Measurements from ENCODE around the gene CR1L.
"Not testable (repeated sequence)": the region's sequence is repeated elsewhere in the genome, so short reads cannot be mapped to it uniquely, and the experiment has no call there.

Gene CR1L

DNA sequence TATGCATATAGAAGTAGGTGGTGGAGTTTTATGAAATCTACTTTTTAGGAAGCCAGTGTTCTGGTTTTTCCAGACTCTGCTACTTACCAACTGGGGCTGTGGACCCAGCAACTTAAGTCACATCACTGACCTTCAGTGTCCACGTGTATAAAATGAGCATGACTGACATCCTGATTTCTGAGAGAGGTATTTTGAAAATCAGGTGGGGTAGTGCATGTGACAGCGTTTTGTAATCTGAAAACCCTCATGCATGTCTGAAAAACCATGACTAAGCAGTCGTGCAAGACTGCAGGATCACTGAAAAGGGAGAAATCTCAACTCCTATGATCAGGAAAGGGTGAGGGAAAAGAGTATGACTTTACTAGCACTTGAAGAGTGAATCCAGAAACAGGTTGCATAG lies 26.1 kb downstream of the CR1L start:
- Mint-ChIP-seq H3K9me3 (peaks cover 19% of the 10 kb centered on the region), H3K27ac (no peak overlapping the region), H3K27me3 (ENCODE audit: low read depth, poor library complexity) (peaks cover 54% of the 10 kb centered on the region), H3K4me1 (no peaks in the 10 kb centered on the region), H3K4me3 (no peak overlapping the region), H3K36me3 (ENCODE audit: low read depth) (no peaks in the 10 kb centered on the region)
- no peak for DNase-seq
- TF ChIP-seq, protein P1, sequence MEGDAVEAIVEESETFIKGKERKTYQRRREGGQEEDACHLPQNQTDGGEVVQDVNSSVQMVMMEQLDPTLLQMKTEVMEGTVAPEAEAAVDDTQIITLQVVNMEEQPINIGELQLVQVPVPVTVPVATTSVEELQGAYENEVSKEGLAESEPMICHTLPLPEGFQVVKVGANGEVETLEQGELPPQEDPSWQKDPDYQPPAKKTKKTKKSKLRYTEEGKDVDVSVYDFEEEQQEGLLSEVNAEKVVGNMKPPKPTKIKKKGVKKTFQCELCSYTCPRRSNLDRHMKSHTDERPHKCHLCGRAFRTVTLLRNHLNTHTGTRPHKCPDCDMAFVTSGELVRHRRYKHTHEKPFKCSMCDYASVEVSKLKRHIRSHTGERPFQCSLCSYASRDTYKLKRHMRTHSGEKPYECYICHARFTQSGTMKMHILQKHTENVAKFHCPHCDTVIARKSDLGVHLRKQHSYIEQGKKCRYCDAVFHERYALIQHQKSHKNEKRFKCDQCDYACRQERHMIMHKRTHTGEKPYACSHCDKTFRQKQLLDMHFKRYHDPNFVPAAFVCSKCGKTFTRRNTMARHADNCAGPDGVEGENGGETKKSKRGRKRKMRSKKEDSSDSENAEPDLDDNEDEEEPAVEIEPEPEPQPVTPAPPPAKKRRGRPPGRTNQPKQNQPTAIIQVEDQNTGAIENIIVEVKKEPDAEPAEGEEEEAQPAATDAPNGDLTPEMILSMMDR (IDR thresholded peaks at IDR 0.05), result no peak

DNA sequence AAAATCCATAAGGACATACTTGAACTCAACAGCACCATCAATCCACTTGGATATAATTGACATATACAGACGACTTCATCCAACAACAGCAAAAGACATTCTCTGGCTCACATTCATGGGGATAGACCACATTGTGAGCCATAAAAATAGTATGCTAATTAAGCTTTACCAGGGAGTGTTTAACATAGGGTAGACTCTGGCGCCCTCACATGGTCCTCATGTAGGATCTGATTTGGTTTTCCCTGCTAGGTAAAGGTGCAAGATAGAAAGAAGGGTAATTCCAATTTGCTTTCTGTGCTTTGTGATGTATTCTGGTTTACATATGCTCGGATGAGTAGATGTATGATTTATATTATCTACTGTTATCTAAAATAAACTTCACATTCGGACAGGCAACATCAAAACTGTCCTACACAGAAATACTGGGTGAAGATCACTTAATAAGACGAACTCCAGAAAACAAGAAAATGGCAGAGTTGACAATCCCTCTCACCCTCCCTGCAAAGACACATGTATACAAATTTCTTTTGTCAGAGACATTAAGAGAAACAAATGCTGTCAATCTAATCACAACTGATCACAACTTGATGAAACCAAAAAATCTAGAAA lies 27.7 kb downstream of the CR1L start:
- no peak for DNase-seq
- H3K4me3 Mint-ChIP-seq, result no peak overlapping the region
- H3K36me3 Mint-ChIP-seq (ENCODE audit: low read depth), result no peaks in the 10 kb centered on the region
- H3K27me3 Mint-ChIP-seq (ENCODE audit: low read depth, poor library complexity), result peaks cover 46% of the 10 kb centered on the region
- peaks cover 16% of the 10 kb centered on the region for H3K9me3 Mint-ChIP-seq
- H3K4me1 Mint-ChIP-seq, result no peaks in the 10 kb centered on the region
- no peak overlapping the region for H3K27ac Mint-ChIP-seq
- TF ChIP-seq, protein P1 (IDR thresholded peaks at IDR 0.05), result peak; percentile 51

DNA sequence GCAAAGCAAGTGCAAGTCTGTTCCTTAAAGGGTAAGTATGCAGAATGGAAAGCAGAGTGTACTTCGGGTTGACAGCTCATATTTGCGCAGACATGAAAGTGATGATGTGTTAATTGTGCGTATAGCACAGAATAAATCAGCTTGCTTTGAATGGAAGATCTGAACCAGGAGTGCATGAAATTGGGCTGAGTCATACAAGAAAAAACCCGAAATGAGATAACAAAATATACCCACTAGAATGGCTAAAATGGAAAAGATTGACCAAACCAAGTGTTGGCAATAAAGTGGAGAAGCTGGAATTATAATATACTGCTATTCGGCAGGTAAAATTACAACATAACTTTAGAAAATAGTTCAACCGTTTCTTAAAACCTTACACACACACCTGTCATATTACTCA lies 28.5 kb downstream of the CR1L start:
- H3K27me3 Mint-ChIP-seq (ENCODE audit: low read depth, poor library complexity), result peaks cover 38% of the 10 kb centered on the region
- peaks cover 19% of the 10 kb centered on the region for H3K9me3 Mint-ChIP-seq
- H3K4me3 Mint-ChIP-seq, result no peak overlapping the region
- H3K27ac Mint-ChIP-seq, result no peak overlapping the region
- no peaks in the 10 kb centered on the region for H3K4me1 Mint-ChIP-seq
- no peaks in the 10 kb centered on the region for H3K36me3 Mint-ChIP-seq (ENCODE audit: low read depth)
- no peak for DNase-seq
- TF ChIP-seq, protein P1 (IDR thresholded peaks at IDR 0.05), result no peak

DNA sequence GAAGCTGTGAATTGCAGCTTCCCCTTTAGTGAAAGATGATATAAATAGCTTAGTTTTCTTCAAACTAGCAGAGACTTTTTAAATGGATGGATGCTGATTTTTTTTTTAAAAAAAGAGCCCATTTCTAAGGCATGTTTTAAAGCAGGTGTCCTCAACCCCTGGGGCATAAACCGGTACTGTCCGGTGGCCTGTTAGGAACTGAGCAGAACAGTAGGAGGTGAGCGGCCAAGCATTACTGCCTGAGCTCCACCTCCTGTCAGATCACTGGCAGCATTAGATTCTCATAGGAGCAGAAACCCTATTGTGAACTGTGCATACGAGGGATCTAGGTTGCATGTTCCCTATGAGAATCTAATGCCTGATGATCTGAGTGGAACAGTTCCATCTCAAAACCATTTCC lies 31.2 kb downstream of the CR1L start:
- Mint-ChIP-seq H3K4me3 (no peak overlapping the region), H3K36me3 (ENCODE audit: low read depth) (no peaks in the 10 kb centered on the region), H3K4me1 (no peaks in the 10 kb centered on the region), H3K9me3 (peaks cover 19% of the 10 kb centered on the region), H3K27ac (no peak overlapping the region), H3K27me3 (ENCODE audit: low read depth, poor library complexity) (peaks cover 13% of the 10 kb centered on the region)
- DNase-seq, result no peak
- TF ChIP-seq, protein P1 (IDR thresholded peaks at IDR 0.05), result no peak

DNA sequence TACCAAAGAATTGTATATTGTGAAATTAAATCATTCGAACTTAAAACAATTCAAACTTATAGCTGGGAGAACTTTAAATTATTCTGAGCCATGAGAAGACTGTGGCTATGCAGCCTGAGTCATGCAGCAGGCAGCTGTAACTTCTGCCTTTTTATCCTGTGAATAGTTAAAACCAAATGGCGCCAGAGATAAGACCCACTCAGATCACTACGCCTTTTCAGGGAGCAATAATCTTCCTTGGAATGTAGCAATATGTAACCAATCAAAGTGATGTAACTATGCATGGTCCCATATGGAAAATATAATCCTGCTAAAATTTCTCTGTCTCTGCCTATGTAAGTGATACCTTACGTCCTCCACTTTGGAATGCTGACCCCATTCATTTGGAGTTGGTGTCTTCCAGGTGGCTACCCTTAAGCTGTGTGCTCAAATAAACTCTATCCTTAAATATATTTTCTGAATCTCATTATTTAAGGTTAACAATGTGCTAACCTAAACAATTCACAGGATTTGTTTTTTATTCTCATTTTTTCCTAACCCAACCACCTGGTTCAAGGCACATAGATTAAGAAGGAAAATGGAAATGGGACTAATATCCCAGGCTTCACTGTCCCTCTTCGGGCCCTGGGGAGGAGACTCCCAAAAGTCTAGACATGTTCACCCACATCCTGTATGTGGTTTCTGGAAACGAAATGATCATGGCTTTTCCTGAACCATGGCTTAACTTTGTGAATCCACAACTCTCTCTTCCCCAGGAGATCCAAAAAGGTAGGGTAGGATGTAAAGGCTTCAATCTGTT lies 35.9 kb downstream of the CR1L start:
- H3K9me3 Mint-ChIP-seq, result peaks cover 15% of the 10 kb centered on the region
- H3K36me3 Mint-ChIP-seq (ENCODE audit: low read depth); H3K4me3 Mint-ChIP-seq; H3K4me1 Mint-ChIP-seq; H3K27ac Mint-ChIP-seq; H3K27me3 Mint-ChIP-seq (ENCODE audit: low read depth, poor library complexity); DNase-seq: not testable (repeated sequence)

DNA sequence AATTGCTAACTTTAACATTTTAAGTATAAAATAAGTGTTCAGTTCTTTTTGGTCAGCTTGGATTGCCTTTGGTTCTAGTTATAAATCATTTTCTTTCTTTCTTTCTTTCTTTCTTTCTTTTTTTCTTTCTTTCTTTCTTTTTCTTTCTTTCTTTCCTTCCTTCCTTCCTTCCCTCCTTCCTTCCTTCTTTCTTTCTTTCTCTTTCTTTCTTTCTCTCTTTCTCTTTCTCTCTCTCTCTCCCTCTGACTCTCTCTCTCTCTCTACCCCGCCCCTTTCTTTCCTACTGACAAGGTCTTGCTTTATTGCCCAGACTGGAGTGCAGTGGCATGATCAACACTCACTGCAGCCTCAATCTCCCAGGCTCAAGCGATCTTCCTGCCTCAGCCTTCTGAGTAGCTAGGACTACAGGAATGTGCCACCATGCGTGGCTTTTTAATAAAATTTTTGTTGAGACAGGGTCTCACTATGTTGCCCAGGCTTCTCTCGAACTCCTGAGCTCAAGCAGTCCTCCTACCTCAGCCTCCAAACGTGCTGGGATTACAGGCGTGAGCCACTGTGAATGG lies 38.0 kb downstream of the CR1L start:
- H3K9me3 Mint-ChIP-seq; H3K27me3 Mint-ChIP-seq (ENCODE audit: low read depth, poor library complexity); H3K4me3 Mint-ChIP-seq; H3K27ac Mint-ChIP-seq; H3K36me3 Mint-ChIP-seq (ENCODE audit: low read depth); DNase-seq; H3K4me1 Mint-ChIP-seq: not testable (repeated sequence)

DNA sequence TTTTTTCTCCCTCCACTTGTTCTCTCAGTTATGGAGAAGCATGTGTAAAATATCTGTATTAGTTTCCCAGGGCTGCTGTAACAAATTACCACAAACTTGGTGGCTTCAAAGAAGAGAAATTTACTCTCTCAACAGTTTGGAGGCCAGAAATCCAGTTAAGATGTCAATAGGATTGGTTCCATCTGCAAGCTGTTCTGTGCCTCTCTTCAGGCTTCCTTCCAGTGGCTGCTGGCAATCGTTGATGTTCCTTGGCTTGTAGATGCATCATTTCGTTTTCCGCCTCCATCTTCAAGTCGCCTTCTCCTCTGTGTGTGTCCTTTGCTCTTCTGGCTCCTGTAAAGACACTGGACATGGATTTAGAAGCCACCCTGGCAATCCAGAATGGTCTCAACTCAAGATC lies 45.6 kb downstream of the CR1L start:
- not testable (repeated sequence) for H3K4me3 Mint-ChIP-seq; H3K27me3 Mint-ChIP-seq (ENCODE audit: low read depth, poor library complexity); H3K4me1 Mint-ChIP-seq; H3K9me3 Mint-ChIP-seq; H3K36me3 Mint-ChIP-seq (ENCODE audit: low read depth); H3K27ac Mint-ChIP-seq; DNase-seq
